K562 (cell line): ENCODE results near the gene HOXB5. TPM values are rescaled to one million over a fixed set of nuclear protein-coding genes. Genes with fewer than 3 reads are reported as not detected.

Experiments
- FOS ChIP-seq: IDR thresholded peaks from 3 replicates; pipeline ENCODE4 v1.6.1; 2011; ENCODE audit not compliant: insufficient read length; ENCODE audit errors: extremely low read depth
- RBM25 ChIP-seq: fragments of 200-400 bp; formaldehyde crosslinking; IDR thresholded peaks from 2 replicates; pipeline ENCODE4 v1.6.1; 2018; ENCODE audit warnings: low read length, low read depth, moderate library complexity; ENCODE audit not compliant: severe bottlenecking
- ZBTB7A ChIP-seq: IDR thresholded peaks from 2 replicates; pipeline ENCODE4 v1.6.1; 2011; ENCODE audit warnings: low read depth, mild to moderate bottlenecking, low read length, moderate library complexity, borderline replicate concordance; ENCODE audit not compliant: control insufficient read depth
- polyA plus RNA-seq, 8 experiments: library from polyadenylated mRNA; depleted of rRNA in 4 of 8; stranded (reverse) in 5 of 8; unstranded in 3 of 8; fragments of >200 nt; fragmentation: Nextera tagmentation in 2 of 8; fragmentation: Illumina TruSeq in 1 of 8; extraction: Ambion mirVana in 2 of 8; extraction: Trizol in 1 of 8; gene quantifications; 2 replicates each; pipeline versions ENCODE4 v1.2.1 to v1.2.3, GENCODE V29; 2011 to 2014; ENCODE audit warnings: inconsistent platforms in 1 of 8, missing spikeins in 1 of 8
- total RNA-seq, 7 experiments: library from RNA; depleted of rRNA in 6 of 7; stranded (reverse); fragments of >200 nt in 6 of 7; fragmentation: Illumina TruSeq in 2 of 7; extraction: Trizol in 2 of 7; gene quantifications; 2 replicates each; pipeline versions ENCODE4 v1.2.1 to v1.2.3, GENCODE V29; 2011 to 2021; ENCODE audit warnings: low replicate concordance in 1 of 7
- TF ChIP-seq, protein P1 (sequence below), 2 experiments: IDR thresholded peaks; 2 replicates each; pipeline ENCODE4 v1.6.1; 2012; ENCODE audit warnings: improper control_type of control experiment in 2 of 2, low read depth in 2 of 2, low read length in 2 of 2, borderline replicate concordance in 1 of 2
- TF ChIP-seq, protein P2 (sequence below): fragments of 250-450 bp; sonication (Bioruptor Pico); IDR thresholded peaks from 2 replicates; pipeline ENCODE4 v1.8.0; 2022; ENCODE audit warnings: moderate library complexity, mild to moderate bottlenecking, inconsistent platforms
- TF ChIP-seq, protein P3 (sequence below): fragments of 250-450 bp; sonication (Bioruptor Pico); IDR thresholded peaks from 2 replicates; pipeline ENCODE4 v1.8.0; 2022; ENCODE audit warnings: inconsistent platforms

The HOXB5 gene
- total and polyA plus RNA-seq, 9 of the 15 experiments (the other 6 are each of a cell fraction or from before 2014, with no cell fraction given): 0.24 to 2.7 (median 0.65) TPM

DNA sequence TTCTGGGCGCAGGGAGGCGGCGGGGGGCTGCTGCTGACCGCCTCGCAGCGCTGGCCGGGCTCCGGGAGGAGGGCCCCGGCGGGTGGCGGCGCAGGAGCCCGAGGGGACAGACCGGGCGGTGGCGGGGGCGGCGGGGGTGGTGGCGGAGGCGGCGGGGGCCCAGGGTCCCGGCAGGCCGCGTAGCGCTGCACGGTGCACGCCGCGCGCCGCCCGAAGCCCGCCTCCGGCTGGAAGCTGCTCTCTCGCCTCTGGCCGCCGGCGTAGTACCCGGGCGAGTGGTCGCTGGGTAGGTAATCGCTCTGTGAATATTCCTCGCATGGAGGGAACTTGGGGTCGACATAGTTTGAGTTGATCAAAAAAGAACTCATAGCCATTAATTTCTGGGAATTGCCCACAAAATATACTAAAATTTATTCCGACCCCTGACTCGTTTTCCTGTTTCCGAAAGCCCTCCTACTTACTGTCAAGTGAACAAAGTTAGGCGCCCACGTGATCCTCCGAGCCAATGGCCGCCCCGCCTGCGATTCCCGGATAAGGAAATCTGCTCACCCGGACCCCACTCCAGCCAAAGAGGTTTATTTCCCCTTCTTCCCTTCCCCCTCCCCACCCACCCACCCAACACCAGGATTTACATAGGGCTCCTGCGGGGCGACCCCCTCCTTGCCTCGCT lies 15.5 kb downstream of the HOXB5 start, which contains the start of gene HOXB4 (continued):
- TF ChIP-seq, protein P1, sequence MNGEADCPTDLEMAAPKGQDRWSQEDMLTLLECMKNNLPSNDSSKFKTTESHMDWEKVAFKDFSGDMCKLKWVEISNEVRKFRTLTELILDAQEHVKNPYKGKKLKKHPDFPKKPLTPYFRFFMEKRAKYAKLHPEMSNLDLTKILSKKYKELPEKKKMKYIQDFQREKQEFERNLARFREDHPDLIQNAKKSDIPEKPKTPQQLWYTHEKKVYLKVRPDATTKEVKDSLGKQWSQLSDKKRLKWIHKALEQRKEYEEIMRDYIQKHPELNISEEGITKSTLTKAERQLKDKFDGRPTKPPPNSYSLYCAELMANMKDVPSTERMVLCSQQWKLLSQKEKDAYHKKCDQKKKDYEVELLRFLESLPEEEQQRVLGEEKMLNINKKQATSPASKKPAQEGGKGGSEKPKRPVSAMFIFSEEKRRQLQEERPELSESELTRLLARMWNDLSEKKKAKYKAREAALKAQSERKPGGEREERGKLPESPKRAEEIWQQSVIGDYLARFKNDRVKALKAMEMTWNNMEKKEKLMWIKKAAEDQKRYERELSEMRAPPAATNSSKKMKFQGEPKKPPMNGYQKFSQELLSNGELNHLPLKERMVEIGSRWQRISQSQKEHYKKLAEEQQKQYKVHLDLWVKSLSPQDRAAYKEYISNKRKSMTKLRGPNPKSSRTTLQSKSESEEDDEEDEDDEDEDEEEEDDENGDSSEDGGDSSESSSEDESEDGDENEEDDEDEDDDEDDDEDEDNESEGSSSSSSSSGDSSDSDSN (IDR thresholded peaks at IDR 0.05; ENCODE audit: borderline replicate concordance in 1 of 2, low read depth in 2 of 2, low read length in 2 of 2): peak; percentile 54 to 80; a peak in 2 of 4 replicates
- TF ChIP-seq FOS: peak; percentile 33
- TF ChIP-seq, protein P2, sequence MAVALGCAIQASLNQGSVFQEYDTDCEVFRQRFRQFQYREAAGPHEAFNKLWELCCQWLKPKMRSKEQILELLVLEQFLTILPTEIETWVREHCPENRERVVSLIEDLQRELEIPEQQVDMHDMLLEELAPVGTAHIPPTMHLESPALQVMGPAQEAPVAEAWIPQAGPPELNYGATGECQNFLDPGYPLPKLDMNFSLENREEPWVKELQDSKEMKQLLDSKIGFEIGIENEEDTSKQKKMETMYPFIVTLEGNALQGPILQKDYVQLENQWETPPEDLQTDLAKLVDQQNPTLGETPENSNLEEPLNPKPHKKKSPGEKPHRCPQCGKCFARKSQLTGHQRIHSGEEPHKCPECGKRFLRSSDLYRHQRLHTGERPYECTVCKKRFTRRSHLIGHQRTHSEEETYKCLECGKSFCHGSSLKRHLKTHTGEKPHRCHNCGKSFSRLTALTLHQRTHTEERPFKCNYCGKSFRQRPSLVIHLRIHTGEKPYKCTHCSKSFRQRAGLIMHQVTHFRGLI (CRISPR knock-in tag): no peak
- TF ChIP-seq, protein P3, sequence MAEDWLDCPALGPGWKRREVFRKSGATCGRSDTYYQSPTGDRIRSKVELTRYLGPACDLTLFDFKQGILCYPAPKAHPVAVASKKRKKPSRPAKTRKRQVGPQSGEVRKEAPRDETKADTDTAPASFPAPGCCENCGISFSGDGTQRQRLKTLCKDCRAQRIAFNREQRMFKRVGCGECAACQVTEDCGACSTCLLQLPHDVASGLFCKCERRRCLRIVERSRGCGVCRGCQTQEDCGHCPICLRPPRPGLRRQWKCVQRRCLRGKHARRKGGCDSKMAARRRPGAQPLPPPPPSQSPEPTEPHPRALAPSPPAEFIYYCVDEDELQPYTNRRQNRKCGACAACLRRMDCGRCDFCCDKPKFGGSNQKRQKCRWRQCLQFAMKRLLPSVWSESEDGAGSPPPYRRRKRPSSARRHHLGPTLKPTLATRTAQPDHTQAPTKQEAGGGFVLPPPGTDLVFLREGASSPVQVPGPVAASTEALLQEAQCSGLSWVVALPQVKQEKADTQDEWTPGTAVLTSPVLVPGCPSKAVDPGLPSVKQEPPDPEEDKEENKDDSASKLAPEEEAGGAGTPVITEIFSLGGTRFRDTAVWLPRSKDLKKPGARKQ (CRISPR knock-in tag): no peak
- peak; percentile 37 for TF ChIP-seq RBM25
- TF ChIP-seq ZBTB7A: peak; percentile 79; the same call in 1 of the 2 replicates
- TF ChIP-seq, all 486 proteins: peak for 47
